HEK293 (cell line): Measurements from ENCODE around the gene CACTIN.

Experiments
- CTCF ChIA-PET: fragments of 350-600 bp; formaldehyde crosslinking; extraction: SDS; loops from one replicate; lab custom pipeline; 2021; ENCODE audit warnings: antibody characterized with exemption; lab: Yijun Ruan, JAX
- POLR2A ChIA-PET: fragments of 300-600 bp; formaldehyde crosslinking; extraction: SDS; loops from one replicate; lab custom pipeline; 2020; ENCODE audit warnings: antibody characterized with exemption, inconsistent platforms; lab: Yijun Ruan, JAX
- H3K27ac ChIP-seq: fragments of 200-500 bp; sonication (Bioruptor generic); 2 replicates; pipeline ENCODE4 v1.5.1; 2014; ENCODE audit warnings: low read depth, low read length, control low read depth, inconsistent platforms; ENCODE audit errors: extremely low read depth
- H3K36me3 ChIP-seq, 2 experiments: fragments of 200-500 bp in 1 of 2; sonication (Bioruptor generic) in 1 of 2; 1 replicate in 1 of 2; 2 replicates in 1 of 2; pipeline ENCODE4 v1.5.1; 2014 to 2017; ENCODE audit warnings: inconsistent platforms in 2 of 2, low read length in 2 of 2; ENCODE audit not compliant: control insufficient read depth in 2 of 2, insufficient read depth in 1 of 2
- H3K4me1 ChIP-seq: fragments of 200-500 bp; sonication (Bioruptor generic); 2 replicates; pipeline ENCODE4 v1.5.1; 2014; ENCODE audit warnings: mild to moderate bottlenecking, low read length, inconsistent platforms; ENCODE audit not compliant: control insufficient read depth, insufficient read depth
- H3K4me3 ChIP-seq: 2 replicates; pipeline ENCODE4 v1.5.1; 2011; ENCODE audit warnings: low read depth, mild to moderate bottlenecking, control low read depth, low read length, moderate library complexity
- H3K9me3 ChIP-seq: fragments of 200-500 bp; sonication (Bioruptor generic); 2 replicates; pipeline ENCODE4 v1.5.1; 2014; ENCODE audit warnings: low read depth, low read length, inconsistent platforms; ENCODE audit not compliant: control insufficient read depth, insufficient read depth
- EGR2 ChIP-seq: fragments of 450-650 bp; formaldehyde crosslinking; IDR thresholded peaks from 2 replicates; pipeline ENCODE4 v1.5.1; 2016; ENCODE audit warnings: low read depth, missing biosample characterization, missing genetic modification characterization
- KLF1 ChIP-seq: fragments of 450-650 bp; formaldehyde crosslinking; IDR thresholded peaks from 2 replicates; pipeline ENCODE4 v1.5.1; 2016; ENCODE audit warnings: missing biosample characterization, missing genetic modification characterization
- MZF1 ChIP-seq: fragments of 450-650 bp; formaldehyde crosslinking; IDR thresholded peaks from 2 replicates; pipeline ENCODE4 v1.5.1; 2017; ENCODE audit warnings: missing biosample characterization, missing genetic modification characterization, borderline replicate concordance
- WT1 ChIP-seq: fragments of 450-650 bp; formaldehyde crosslinking; IDR thresholded peaks from 2 replicates; pipeline ENCODE4 v1.5.1; 2016; ENCODE audit warnings: missing biosample characterization, missing genetic modification characterization
- ZBTB21 ChIP-seq: fragments of 450-650 bp; formaldehyde crosslinking; IDR thresholded peaks from 2 replicates; pipeline ENCODE4 v1.5.1; 2017; ENCODE audit warnings: missing biosample characterization, missing genetic modification characterization
- ZBTB48 ChIP-seq: fragments of 450-650 bp; formaldehyde crosslinking; IDR thresholded peaks from 2 replicates; pipeline ENCODE4 v1.5.1; 2016; ENCODE audit warnings: missing biosample characterization, missing genetic modification characterization
- ZFHX2 ChIP-seq: fragments of 450-650 bp; formaldehyde crosslinking; conservative IDR thresholded peaks from 2 replicates; pipeline ENCODE4 v1.5.1; 2016; ENCODE audit warnings: missing biosample characterization, missing genetic modification characterization
- ZNF10 ChIP-seq: fragments of 450-650 bp; formaldehyde crosslinking; IDR thresholded peaks from 2 replicates; pipeline ENCODE4 v1.5.1; 2017; ENCODE audit warnings: missing biosample characterization, missing genetic modification characterization
- ZNF148 ChIP-seq: fragments of 450-650 bp; formaldehyde crosslinking; IDR thresholded peaks from 2 replicates; pipeline ENCODE4 v1.5.0; 2017; ENCODE audit warnings: missing biosample characterization, missing genetic modification characterization, borderline replicate concordance
- ZNF169 ChIP-seq: fragments of 450-650 bp; formaldehyde crosslinking; IDR thresholded peaks from 2 replicates; pipeline ENCODE4 v1.5.1; 2016; ENCODE audit warnings: missing biosample characterization, missing genetic modification characterization
- ZNF175 ChIP-seq: fragments of 450-650 bp; formaldehyde crosslinking; IDR thresholded peaks from 2 replicates; pipeline ENCODE4 v1.5.1; 2016; ENCODE audit warnings: missing biosample characterization, missing genetic modification characterization
- ZNF19 ChIP-seq: fragments of 450-650 bp; formaldehyde crosslinking; IDR thresholded peaks from 2 replicates; pipeline ENCODE4; 2016; ENCODE audit warnings: missing biosample characterization, missing genetic modification characterization, low read depth
- ZNF501 ChIP-seq: fragments of 450-650 bp; formaldehyde crosslinking; IDR thresholded peaks from 2 replicates; pipeline ENCODE4 v1.5.1; 2016; ENCODE audit warnings: missing biosample characterization, missing genetic modification characterization
- ZNF530 ChIP-seq: fragments of 450-650 bp; formaldehyde crosslinking; IDR thresholded peaks from 2 replicates; pipeline ENCODE4 v1.5.1; 2016; ENCODE audit warnings: low read depth, missing biosample characterization, missing genetic modification characterization
- ZNF585B ChIP-seq: fragments of 450-650 bp; formaldehyde crosslinking; IDR thresholded peaks from 2 replicates; pipeline ENCODE4 v1.5.1; 2016; ENCODE audit warnings: missing biosample characterization, missing genetic modification characterization
- ZNF629 ChIP-seq: fragments of 450-650 bp; formaldehyde crosslinking; IDR thresholded peaks from 2 replicates; pipeline ENCODE4 v1.5.1; 2017; ENCODE audit warnings: missing biosample characterization, missing genetic modification characterization
- ZNF701 ChIP-seq: fragments of 450-650 bp; formaldehyde crosslinking; IDR thresholded peaks from 2 replicates; pipeline ENCODE4 v1.5.1; 2016; ENCODE audit warnings: missing biosample characterization, missing genetic modification characterization
- ZNF76 ChIP-seq: fragments of 450-650 bp; formaldehyde crosslinking; IDR thresholded peaks from 2 replicates; pipeline ENCODE4; 2016; ENCODE audit warnings: low read depth, missing biosample characterization, missing genetic modification characterization, borderline replicate concordance
- ZNF791 ChIP-seq: fragments of 450-650 bp; formaldehyde crosslinking; IDR thresholded peaks from 2 replicates; pipeline ENCODE4 v1.5.1; 2016; ENCODE audit warnings: missing biosample characterization, missing genetic modification characterization
- ZNF843 ChIP-seq: fragments of 450-650 bp; formaldehyde crosslinking; IDR thresholded peaks from 2 replicates; pipeline ENCODE4 v1.5.1; 2016; ENCODE audit warnings: missing biosample characterization, missing genetic modification characterization
- TF ChIP-seq, protein P1 (sequence below): fragments of 450-650 bp; formaldehyde crosslinking; IDR thresholded peaks from 2 replicates; pipeline ENCODE4 v1.5.1; 2016; ENCODE audit warnings: missing biosample characterization, missing genetic modification characterization
- TF ChIP-seq, protein P2 (sequence below): fragments of 450-650 bp; formaldehyde crosslinking; IDR thresholded peaks from 2 replicates; pipeline ENCODE4 v1.5.1; 2016; ENCODE audit warnings: missing biosample characterization, missing genetic modification characterization, borderline replicate concordance

CACTIN gene

DNA sequence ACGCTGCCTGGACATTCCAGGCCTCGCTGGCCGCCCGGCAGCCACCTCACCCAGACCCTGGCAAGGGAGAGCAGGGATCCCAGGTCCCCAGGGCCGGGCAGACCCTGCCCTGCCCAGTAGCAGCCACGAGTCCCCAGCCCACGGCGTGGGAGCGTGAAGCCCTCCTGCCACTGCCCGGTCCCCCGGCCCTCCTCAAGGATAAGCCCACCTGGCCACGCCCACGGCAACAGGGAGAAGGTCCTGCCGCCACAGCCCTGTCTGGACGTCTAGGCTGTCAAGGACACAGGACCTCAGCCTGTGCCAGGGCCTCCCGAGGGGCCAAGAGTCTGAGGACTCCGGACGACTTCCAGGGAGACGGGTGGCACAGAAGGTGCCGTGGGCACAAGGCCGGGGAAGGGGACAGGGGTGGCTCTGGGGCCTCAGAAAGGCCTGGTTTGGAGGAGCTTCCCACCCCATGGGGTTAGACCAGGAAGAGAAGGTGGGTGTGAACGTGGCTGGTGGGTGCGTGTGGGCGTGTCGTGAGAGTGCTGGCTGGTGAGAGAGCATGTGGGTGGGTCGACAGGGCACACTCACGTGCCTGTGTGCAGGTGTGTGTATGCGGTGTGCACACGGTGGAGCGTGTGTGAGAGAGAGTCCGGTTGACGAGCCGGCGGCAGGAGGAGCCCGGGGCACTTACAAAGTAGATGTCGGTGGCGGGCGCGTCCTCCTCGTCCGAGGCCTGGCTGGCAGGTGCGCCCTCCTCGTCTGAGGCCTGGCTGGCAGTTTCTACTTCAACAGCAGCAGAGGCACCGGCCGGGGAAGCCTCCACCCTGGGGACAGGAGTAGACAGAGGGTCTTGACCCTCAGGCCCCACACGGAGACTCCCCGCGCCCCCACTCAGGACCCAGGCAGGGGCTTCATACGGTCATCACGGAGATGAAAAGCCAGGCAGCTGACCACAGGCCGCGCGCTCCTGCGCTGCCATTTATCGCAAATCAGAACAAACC, 11.9 kb upstream of the CACTIN start:
- Histone ChIP-seq H3K36me3 (peaks cover 0 to 30% of the 10 kb centered on the region in 2 experiments; a peak in 2 of 3 replicates), H3K4me3 (no peak overlapping the region), H3K27ac (no peak overlapping the region), H3K4me1 (no peaks in the 10 kb centered on the region), H3K9me3 (no peaks in the 10 kb centered on the region)
- CTCF ChIA-PET: interaction anchor here (0.6 kb wide), 1 partner anchor 226 kb away, joined by 7 read pairs; no protein-coding TSS in a partner anchor
- POLR2A ChIA-PET: no interaction called here
- TF ChIP-seq WT1 (tag by site-specific recombination) (no peak), EGR2 (tag by site-specific recombination) (peak; percentile 97), ZBTB48 (tag by site-specific recombination) (no peak), ZNF530 (tag by site-specific recombination) (no peak), ZNF501 (no peak), KLF1 (tag by site-specific recombination) (0 out of 2 replicates have a peak, but pooled peaks have one; percentile 14), ZNF791 (tag by site-specific recombination) (no peak), ZNF629 (no peak), ZNF10 (no peak), ZNF169 (no peak), ZFHX2 (tag by site-specific recombination) (peak; percentile 97), ZBTB21 (tag by site-specific recombination) (no peak)
- TF ChIP-seq, protein P1, sequence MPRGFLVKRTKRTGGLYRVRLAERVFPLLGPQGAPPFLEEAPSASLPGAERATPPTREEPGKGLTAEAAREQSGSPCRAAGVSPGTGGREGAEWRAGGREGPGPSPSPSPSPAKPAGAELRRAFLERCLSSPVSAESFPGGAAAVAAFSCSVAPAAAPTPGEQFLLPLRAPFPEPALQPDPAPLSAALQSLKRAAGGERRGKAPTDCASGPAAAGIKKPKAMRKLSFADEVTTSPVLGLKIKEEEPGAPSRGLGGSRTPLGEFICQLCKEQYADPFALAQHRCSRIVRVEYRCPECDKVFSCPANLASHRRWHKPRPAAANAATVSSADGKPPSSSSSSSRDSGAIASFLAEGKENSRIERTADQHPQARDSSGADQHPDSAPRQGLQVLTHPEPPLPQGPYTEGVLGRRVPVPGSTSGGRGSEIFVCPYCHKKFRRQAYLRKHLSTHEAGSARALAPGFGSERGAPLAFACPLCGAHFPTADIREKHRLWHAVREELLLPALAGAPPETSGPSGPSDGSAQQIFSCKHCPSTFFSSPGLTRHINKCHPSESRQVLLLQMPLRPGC (tag by site-specific recombination): no peak

- H3K36me3 ChIP-seq: peaks cover 0 to 24% of the 10 kb centered on the region in 2 experiments; a peak in 2 of 3 replicates
- ChIA-PET CTCF (no interaction called here), POLR2A (no interaction called here)
- no peaks in the 10 kb centered on the region for H3K9me3 ChIP-seq
- no peaks in the 10 kb centered on the region for H3K4me1 ChIP-seq
- TF ChIP-seq ZNF148 (tag by site-specific recombination) (no peak), ZNF76 (tag by site-specific recombination) (no peak), ZNF585B (no peak)
- H3K27ac ChIP-seq: no peak overlapping the region
- H3K4me3 ChIP-seq: no peak overlapping the region
These were observed 11.0 kb upstream of the CACTIN start for GRCh38 chr19:3637621-3638020.

GRCh38 chr19:3636962-3637361, 10.4 kb upstream of the CACTIN start:
- no peaks in the 10 kb centered on the region for H3K4me1 ChIP-seq
- ChIA-PET CTCF (no interaction called here), POLR2A (no interaction called here)
- H3K4me3 ChIP-seq: no peak overlapping the region
- peaks cover 0 to 30% of the 10 kb centered on the region in 2 experiments; a peak in 2 of 3 replicates for H3K36me3 ChIP-seq
- no peak overlapping the region for H3K27ac ChIP-seq
- no peaks in the 10 kb centered on the region for H3K9me3 ChIP-seq
- no peak for TF ChIP-seq MZF1 (tag by site-specific recombination)
- TF ChIP-seq, protein P2, sequence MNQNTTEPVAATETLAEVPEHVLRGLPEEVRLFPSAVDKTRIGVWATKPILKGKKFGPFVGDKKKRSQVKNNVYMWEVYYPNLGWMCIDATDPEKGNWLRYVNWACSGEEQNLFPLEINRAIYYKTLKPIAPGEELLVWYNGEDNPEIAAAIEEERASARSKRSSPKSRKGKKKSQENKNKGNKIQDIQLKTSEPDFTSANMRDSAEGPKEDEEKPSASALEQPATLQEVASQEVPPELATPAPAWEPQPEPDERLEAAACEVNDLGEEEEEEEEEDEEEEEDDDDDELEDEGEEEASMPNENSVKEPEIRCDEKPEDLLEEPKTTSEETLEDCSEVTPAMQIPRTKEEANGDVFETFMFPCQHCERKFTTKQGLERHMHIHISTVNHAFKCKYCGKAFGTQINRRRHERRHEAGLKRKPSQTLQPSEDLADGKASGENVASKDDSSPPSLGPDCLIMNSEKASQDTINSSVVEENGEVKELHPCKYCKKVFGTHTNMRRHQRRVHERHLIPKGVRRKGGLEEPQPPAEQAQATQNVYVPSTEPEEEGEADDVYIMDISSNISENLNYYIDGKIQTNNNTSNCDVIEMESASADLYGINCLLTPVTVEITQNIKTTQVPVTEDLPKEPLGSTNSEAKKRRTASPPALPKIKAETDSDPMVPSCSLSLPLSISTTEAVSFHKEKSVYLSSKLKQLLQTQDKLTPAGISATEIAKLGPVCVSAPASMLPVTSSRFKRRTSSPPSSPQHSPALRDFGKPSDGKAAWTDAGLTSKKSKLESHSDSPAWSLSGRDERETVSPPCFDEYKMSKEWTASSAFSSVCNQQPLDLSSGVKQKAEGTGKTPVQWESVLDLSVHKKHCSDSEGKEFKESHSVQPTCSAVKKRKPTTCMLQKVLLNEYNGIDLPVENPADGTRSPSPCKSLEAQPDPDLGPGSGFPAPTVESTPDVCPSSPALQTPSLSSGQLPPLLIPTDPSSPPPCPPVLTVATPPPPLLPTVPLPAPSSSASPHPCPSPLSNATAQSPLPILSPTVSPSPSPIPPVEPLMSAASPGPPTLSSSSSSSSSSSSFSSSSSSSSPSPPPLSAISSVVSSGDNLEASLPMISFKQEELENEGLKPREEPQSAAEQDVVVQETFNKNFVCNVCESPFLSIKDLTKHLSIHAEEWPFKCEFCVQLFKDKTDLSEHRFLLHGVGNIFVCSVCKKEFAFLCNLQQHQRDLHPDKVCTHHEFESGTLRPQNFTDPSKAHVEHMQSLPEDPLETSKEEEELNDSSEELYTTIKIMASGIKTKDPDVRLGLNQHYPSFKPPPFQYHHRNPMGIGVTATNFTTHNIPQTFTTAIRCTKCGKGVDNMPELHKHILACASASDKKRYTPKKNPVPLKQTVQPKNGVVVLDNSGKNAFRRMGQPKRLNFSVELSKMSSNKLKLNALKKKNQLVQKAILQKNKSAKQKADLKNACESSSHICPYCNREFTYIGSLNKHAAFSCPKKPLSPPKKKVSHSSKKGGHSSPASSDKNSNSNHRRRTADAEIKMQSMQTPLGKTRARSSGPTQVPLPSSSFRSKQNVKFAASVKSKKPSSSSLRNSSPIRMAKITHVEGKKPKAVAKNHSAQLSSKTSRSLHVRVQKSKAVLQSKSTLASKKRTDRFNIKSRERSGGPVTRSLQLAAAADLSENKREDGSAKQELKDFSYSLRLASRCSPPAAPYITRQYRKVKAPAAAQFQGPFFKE: no peak
- TF ChIP-seq ZNF843: no peak
- no peak for TF ChIP-seq ZNF19
- TF ChIP-seq ZNF175 (tag by site-specific recombination): no peak
- TF ChIP-seq ZNF701 (tag by site-specific recombination): no peak
